Peyer's patch (tissue), 4 donors: Measurements from ENCODE around the gene FABP7. TPM values are rescaled to one million over a fixed set of nuclear protein-coding genes. Genes with fewer than 3 reads are reported as not detected.

ENCODE experiments used
- DNase-seq, 3 donors: peaks; one replicate each; pipeline ENCODE4 v3.0.0-alpha.2; 2017 to 2019
- H3K27ac ChIP-seq, 4 donors: fragments of 200-600 bp; sonication (generic); one replicate each; pipeline ENCODE4 v1.5.1; 2016 to 2019
- H3K27me3 ChIP-seq, 2 donors: fragments of 200-600 bp; sonication (generic); one replicate each; pipeline ENCODE4 v1.5.1; 2019
- H3K36me3 ChIP-seq, 3 donors: fragments of 200-600 bp; sonication (generic); one replicate each; pipeline ENCODE4 v1.5.1; 2016 to 2019
- H3K4me1 ChIP-seq, 4 donors: fragments of 200-600 bp; sonication (generic); one replicate each; pipeline ENCODE4 v1.5.1; 2016 to 2019
- H3K4me3 ChIP-seq, 4 donors: fragments of 200-600 bp; sonication (generic); 1 replicate in 3 of 4; 2 replicates in 1 of 4; pipeline ENCODE4 v1.5.1; 2016 to 2019; ENCODE audit warnings: mild to moderate bottlenecking in 1 of 4
- H3K9me3 ChIP-seq, 4 donors: fragments of 200-600 bp; sonication (generic); one replicate each; pipeline ENCODE4 v1.5.1; 2016 to 2019; ENCODE audit warnings: mild to moderate bottlenecking in 1 of 4
- CTCF ChIP-seq, 6 experiments: fragments of 450-650 bp in 4 of 6; fragments of 200-600 bp in 2 of 6; sonication (generic) in 1 of 6; IDR thresholded peaks; one replicate each; pipeline ENCODE4 v1.5.1; 2017 to 2019; ENCODE audit warnings: antibody characterized with exemption in 6 of 6, mild to moderate bottlenecking in 3 of 6, moderate library complexity in 1 of 6
- POLR2A ChIP-seq, 2 donors: fragments of 450-650 bp; IDR thresholded peaks; one replicate each; pipeline ENCODE4 v1.5.1; 2017; ENCODE audit warnings: antibody characterized with exemption in 2 of 2, mild to moderate bottlenecking in 2 of 2, moderate library complexity in 2 of 2
- small RNA-seq, 2 donors: library from RNA; depleted of rRNA; stranded (forward); fragments of <200 nt; gene quantifications; one replicate each; pipeline ENCODE3, GENCODE V24; 2016
- total RNA-seq, 4 donors: library from RNA; depleted of rRNA; stranded (reverse); fragments of >200 nt; gene quantifications; one replicate each; pipeline ENCODE4 v1.1.0, GENCODE V29; 2016

FABP7 gene
- total RNA-seq, 4 donors from 2014 or later: not detected

GRCh38 chr6:122825163-122825562 lies 45.6 kb downstream of the FABP7 start:
- no peak overlapping the region for H3K27ac ChIP-seq
- no peak for TF ChIP-seq POLR2A (IDR thresholded peaks at IDR 0.05)
- TF ChIP-seq CTCF (IDR thresholded peaks at IDR 0.05): no peak
- H3K4me1 ChIP-seq: no peaks in the 10 kb centered on the region
- no peak overlapping the region for H3K4me3 ChIP-seq
- DNase-seq: no peak
- H3K36me3 ChIP-seq: no peaks in the 10 kb centered on the region
- no peaks in the 10 kb centered on the region for H3K9me3 ChIP-seq
- H3K27me3 ChIP-seq: no peaks in the 10 kb centered on the region

GRCh38 chr6:122829456-122829855 lies 49.9 kb downstream of the FABP7 start:
- Histone ChIP-seq H3K4me1 (no peaks in the 10 kb centered on the region), H3K4me3 (no peak overlapping the region), H3K9me3 (no peaks in the 10 kb centered on the region), H3K36me3 (no peaks in the 10 kb centered on the region), H3K27ac (no peak overlapping the region), H3K27me3 (no peaks in the 10 kb centered on the region)
- TF ChIP-seq POLR2A (IDR thresholded peaks at IDR 0.05) (no peak), CTCF (IDR thresholded peaks at IDR 0.05) (no peak)
- DNase-seq: no peak

- TF ChIP-seq CTCF (IDR thresholded peaks at IDR 0.05) (no peak), POLR2A (IDR thresholded peaks at IDR 0.05) (no peak)
- DNase-seq: no peak
- no peak overlapping the region for H3K27ac ChIP-seq
- H3K4me3 ChIP-seq: no peak overlapping the region
- no peaks in the 10 kb centered on the region for H3K36me3 ChIP-seq
- H3K27me3 ChIP-seq: no peaks in the 10 kb centered on the region
- no peaks in the 10 kb centered on the region for H3K9me3 ChIP-seq
- H3K4me1 ChIP-seq: no peaks in the 10 kb centered on the region
These were observed 52.0 kb downstream of the FABP7 start for GRCh38 chr6:122831511-122831910.

DNA sequence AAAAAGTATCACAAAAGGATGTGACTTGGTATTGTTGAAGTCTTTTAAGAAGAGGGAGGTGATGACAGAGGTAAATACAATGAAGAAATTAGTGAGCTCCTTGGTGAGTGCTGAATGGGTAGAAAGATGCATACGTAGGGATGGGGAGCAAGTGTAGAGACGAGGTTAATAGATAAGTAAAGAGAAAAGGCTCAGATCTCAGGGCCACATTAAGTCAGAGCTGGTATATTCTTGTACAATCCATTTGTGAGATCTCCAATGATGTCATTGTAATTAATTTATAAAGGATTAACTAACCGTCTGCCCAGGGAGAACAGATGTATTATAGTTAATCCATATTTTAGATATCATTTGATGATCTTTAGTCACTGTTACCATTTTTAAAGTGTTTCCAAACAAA lies 52.9 kb downstream of the FABP7 start:
- TF ChIP-seq POLR2A (IDR thresholded peaks at IDR 0.05): no peak
- no peak for TF ChIP-seq CTCF (IDR thresholded peaks at IDR 0.05)
- H3K27ac ChIP-seq: no peak overlapping the region
- no peak for DNase-seq

GRCh38 chr6:122833021-122833491 lies 53.5 kb downstream of the FABP7 start:
- no peak overlapping the region for H3K27ac ChIP-seq
- no peak for DNase-seq
- no peaks in the 10 kb centered on the region for H3K36me3 ChIP-seq
- H3K27me3 ChIP-seq: no peaks in the 10 kb centered on the region
- H3K4me1 ChIP-seq: no peaks in the 10 kb centered on the region
- TF ChIP-seq POLR2A (IDR thresholded peaks at IDR 0.05): no peak
- TF ChIP-seq CTCF (IDR thresholded peaks at IDR 0.05): no peak
- no peaks in the 10 kb centered on the region for H3K9me3 ChIP-seq
- H3K4me3 ChIP-seq: no peak overlapping the region

More for the DNA sequence above, 52.9 kb downstream of the FABP7 start:
- Histone ChIP-seq H3K9me3 (no peaks in the 10 kb centered on the region), H3K4me3 (no peak overlapping the region), H3K27me3 (no peaks in the 10 kb centered on the region), H3K36me3 (no peaks in the 10 kb centered on the region), H3K4me1 (no peaks in the 10 kb centered on the region)

Small RNA genes within 50 kb of the gene (small RNA-seq; reads per million reads assigned to genes)
- gene RN7SL564P: 0 to 0.06 reads per million in 2 donors

Other genes with a start within 250 kb of the FABP7 start
- gene PKIB, start 169.3 kb upstream of the FABP7 start, total RNA-seq: 100 to 1,000 TPM in 1 of 4 donors, 10 to 100 TPM in 2, 1 to 10 TPM in 1; 4.1 to 119 (median 41.9) TPM
- 100 to 1,000 TPM in 3 of 4 donors, 10 to 100 TPM in 1; 15.7 to 641 (median 190) TPM for gene SMPDL3A, start 9.5 kb downstream of the FABP7 start, total RNA-seq
- under 1 TPM in 2 of 4 donors, not detected in 2; 0.09 to 0.13 TPM for gene CLVS2, start 216.5 kb downstream of the FABP7 start, total RNA-seq